ENCODE data around the gene ANKRD44.
"Not testable (repeated sequence)": the region's sequence is repeated elsewhere in the genome, so short reads cannot be mapped to it uniquely, and the experiment has no call there.

The ANKRD44 gene

DNA sequence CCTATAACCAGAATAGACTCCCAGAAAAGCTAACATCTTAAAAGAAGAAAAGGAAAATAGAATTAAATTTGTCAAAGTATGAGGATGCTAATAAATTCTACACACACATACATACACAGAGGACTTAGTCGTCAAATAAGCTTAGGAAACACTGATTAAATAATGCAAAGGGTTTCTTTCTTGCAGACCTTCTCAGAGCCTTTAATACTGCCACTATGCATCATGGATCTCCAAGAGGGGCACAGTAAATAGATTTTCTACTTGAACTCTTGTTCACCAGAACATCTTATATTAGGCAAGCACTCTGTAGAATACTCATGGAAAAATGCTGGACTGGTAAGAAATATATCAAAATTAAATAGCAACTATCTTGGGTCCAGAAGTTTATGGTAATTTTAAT lies 69.4 kb downstream of the ANKRD44 start:
- no peak overlapping the region for H3K4me3 ChIP-seq
- no peak for TF ChIP-seq CTCF (IDR thresholded peaks at IDR 0.05)
- no peak overlapping the region for H3K27ac ChIP-seq
- no peak for DNase-seq (ENCODE audit: low spot score)

- DNase-seq (ENCODE audit: low spot score): no peak
- Histone ChIP-seq H3K4me3 (no peak overlapping the region), H3K27ac (no peak overlapping the region)
- TF ChIP-seq CTCF (IDR thresholded peaks at IDR 0.05): no peak
These were observed 70.0 kb downstream of the ANKRD44 start for GRCh38 chr2:197240421-197241041.

DNA sequence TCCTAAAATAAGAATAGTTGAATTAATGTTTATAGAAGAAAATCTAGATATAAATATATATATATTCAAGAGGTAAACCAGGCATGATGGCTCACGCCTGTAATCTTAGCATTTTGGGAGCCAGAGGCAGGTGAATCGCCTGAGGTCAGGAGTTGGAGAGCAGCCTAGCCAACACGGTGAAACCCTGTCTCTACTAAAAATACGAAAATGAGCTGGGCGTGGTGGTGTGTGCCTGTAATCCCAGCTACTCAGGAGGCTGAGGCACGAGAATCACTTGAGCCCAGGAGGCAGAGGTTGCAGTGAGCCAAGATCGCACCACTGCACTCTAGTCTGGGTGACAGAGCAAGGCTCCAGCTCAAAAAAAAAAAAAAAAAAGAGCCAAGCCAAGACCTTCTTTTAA lies 70.6 kb downstream of the ANKRD44 start:
- not testable (repeated sequence) for DNase-seq (ENCODE audit: low spot score); H3K4me3 ChIP-seq; H3K27ac ChIP-seq

DNA sequence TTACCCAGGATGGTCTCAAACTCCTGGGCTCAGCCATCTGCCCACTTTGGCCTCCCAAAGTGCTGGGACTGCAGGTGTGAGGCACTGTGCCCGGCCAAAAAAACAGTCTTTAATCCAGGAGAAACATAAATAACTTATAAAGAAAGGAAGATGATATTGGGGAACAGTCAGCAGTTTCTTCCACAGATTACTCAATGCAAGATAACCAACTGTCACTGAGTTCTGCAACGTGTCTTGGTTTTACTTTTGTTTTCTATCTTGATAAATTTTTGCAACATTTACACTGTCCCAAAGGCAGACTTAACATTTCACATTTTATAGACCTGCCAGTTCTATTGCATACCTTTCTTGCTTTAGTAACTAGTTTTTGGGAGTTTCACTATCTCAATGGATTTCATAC lies 71.1 kb downstream of the ANKRD44 start:
- Histone ChIP-seq H3K27ac (peak overlapping the region in 1 of 2 donors; percentile 41), H3K4me3 (no peak overlapping the region)
- DNase-seq (ENCODE audit: low spot score): no peak
- TF ChIP-seq CTCF (IDR thresholded peaks at IDR 0.05): no peak

- no peak for DNase-seq (ENCODE audit: low spot score)
- no peak for TF ChIP-seq CTCF (IDR thresholded peaks at IDR 0.05)
- Histone ChIP-seq H3K27ac (no peak overlapping the region), H3K4me3 (no peak overlapping the region)
These were observed 72.6 kb downstream of the ANKRD44 start for GRCh38 chr2:197238043-197238365.

DNA sequence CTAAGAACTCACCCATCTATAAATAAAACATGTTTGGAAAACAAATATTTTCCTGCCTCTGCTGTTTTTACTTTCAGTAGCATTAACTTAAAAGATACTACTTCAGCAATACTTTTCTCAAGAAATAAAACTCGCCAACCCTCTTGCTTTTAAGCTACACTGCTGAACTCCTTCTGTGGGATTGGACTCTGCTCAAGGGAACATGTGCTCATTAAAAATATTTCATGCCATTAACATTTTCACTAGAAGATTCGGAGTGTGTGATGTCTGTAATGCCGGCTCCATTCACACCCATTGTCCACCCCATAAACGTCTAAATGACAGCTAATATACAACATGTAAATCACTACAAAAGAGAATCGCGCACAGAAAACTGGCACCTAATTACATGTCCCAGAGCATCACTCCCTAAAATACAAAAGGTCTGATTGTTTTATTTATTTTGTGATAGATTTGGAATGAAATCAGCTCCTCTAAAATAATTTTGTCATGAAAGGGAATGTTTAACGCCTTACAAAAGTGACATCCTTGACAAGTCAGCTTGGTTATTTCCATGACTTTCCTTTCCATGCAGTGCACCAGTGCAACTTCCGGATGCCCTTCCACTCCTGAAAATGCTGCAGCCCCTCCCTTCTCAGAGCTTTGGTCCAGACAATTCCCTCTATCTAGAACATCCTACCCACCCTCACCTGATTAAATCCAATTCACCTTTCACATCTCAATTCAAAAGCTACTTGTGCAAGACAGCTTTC lies 73.1 kb downstream of the ANKRD44 start:
- no peak for DNase-seq (ENCODE audit: low spot score)
- no peak for TF ChIP-seq CTCF (IDR thresholded peaks at IDR 0.05)
- Histone ChIP-seq H3K4me3 (no peak overlapping the region), H3K27ac (no peak overlapping the region)

DNA sequence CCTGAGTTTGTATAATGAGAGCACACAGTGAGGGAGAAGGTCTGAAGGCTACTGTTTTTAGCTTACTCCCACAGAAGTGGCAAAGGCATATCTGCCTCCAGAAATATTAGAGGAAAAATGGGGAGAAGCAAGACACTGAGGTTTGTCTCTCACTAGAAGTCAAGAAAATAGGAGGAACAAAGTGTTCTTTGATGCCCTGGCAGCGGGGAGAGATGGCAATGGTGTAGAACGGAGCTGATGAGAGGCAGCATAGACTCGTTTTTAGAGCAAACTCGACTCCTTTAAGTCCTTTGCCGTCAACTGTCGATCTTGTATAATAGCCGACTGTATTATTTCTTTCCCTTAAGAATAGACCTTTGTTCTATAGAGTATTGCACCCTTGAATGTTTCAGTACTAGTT lies 73.8 kb downstream of the ANKRD44 start:
- H3K4me3 ChIP-seq: no peak overlapping the region
- no peak for TF ChIP-seq CTCF (IDR thresholded peaks at IDR 0.05)
- H3K27ac ChIP-seq: no peak overlapping the region
- DNase-seq (ENCODE audit: low spot score): no peak

Data from coronary artery (tissue), 2 donors.